Upper lobe of left lung (tissue), 6 donors: ENCODE results near the gene NDFIP2. TPM values are rescaled to one million over a fixed set of nuclear protein-coding genes. Genes with fewer than 3 reads are reported as not detected.

ENCODE experiments used
- ATAC-seq, 2 donors: fragments of 200-7000 bp; cut with Tn5 transposase; one replicate each; pipeline ENCODE4 v1.9.1; 2022; ENCODE audit warnings: mild to moderate bottlenecking in 2 of 2, moderate library complexity in 2 of 2; ENCODE audit not compliant: low FRiP score in 2 of 2
- DNase-seq, 2 donors: peaks; one replicate each; pipeline ENCODE4 v3.0.0-alpha.2; 2019 to 2020
- H3K27ac ChIP-seq, 4 donors: fragments of 200-600 bp; sonication (generic); one replicate each; pipeline ENCODE4 v1.5.1; 2016 to 2019
- H3K27me3 ChIP-seq, 4 donors: fragments of 200-600 bp; sonication (generic); one replicate each; pipeline ENCODE4 v1.5.1; 2017 to 2019
- H3K36me3 ChIP-seq, 4 donors: fragments of 200-600 bp; sonication (generic); one replicate each; pipeline ENCODE4 v1.5.1; 2016 to 2019
- H3K4me1 ChIP-seq, 4 donors: fragments of 200-600 bp; sonication (generic); one replicate each; pipeline ENCODE4 v1.5.1; 2018 to 2019
- H3K4me3 ChIP-seq, 4 donors: fragments of 200-600 bp; sonication (generic); one replicate each; pipeline ENCODE4 v1.5.1; 2017 to 2019; ENCODE audit warnings: mild to moderate bottlenecking in 2 of 4, moderate library complexity in 1 of 4
- H3K9me3 ChIP-seq, 4 donors: fragments of 200-600 bp; sonication (generic); one replicate each; pipeline ENCODE4 v1.5.1; 2018 to 2019
- EP300 ChIP-seq, 4 donors: sonication (generic); formaldehyde crosslinking; IDR thresholded peaks; one replicate each; pipeline ENCODE4 v1.5.1; 2017; ENCODE audit warnings: antibody characterized with exemption in 4 of 4, control low read depth in 2 of 4
- POLR2A ChIP-seq, 4 donors: fragments of 450-650 bp; IDR thresholded peaks; one replicate each; pipeline ENCODE4 v1.5.1; 2016 to 2017; ENCODE audit warnings: antibody characterized with exemption in 4 of 4, mild to moderate bottlenecking in 2 of 4
- POLR2AphosphoS5 ChIP-seq, 2 donors: sonication (generic); formaldehyde crosslinking; IDR thresholded peaks; one replicate each; pipeline ENCODE4 v1.5.1; 2017; ENCODE audit warnings: antibody characterized with exemption in 2 of 2
- WGBS, 2 donors: methylation state at CpG; one replicate each; pipeline ENCODE4 v1.1.5; 2017 to 2018; 5-methylcytosine and 5-hydroxymethylcytosine counted together
- total RNA-seq, 6 donors: library from RNA; depleted of rRNA in 4 of 6; stranded (reverse); fragments of >200 nt in 4 of 6; gene quantifications; one replicate each; pipeline versions ENCODE4 v1.1.0 to v1.2.1, GENCODE V29; 2016 to 2021
- TF ChIP-seq, protein P1 (sequence below), 6 experiments: fragments of 450-650 bp in 4 of 6; fragments of 200-600 bp in 2 of 6; sonication (generic) in 2 of 6; IDR thresholded peaks; one replicate each; pipeline ENCODE4 v1.5.1; 2016 to 2019; ENCODE audit warnings: antibody characterized with exemption in 6 of 6
- donor health status: DM: no; HTN: no; CAD: no; lungs with moderate emphysema.
- donor health status: DM: no; HTN: yes; CAD: no; lungs with severe emphysema.

Gene NDFIP2
- total RNA-seq, 6 donors from 2014 or later = 8.4 to 37.2 (median 26.2) TPM

DNA sequence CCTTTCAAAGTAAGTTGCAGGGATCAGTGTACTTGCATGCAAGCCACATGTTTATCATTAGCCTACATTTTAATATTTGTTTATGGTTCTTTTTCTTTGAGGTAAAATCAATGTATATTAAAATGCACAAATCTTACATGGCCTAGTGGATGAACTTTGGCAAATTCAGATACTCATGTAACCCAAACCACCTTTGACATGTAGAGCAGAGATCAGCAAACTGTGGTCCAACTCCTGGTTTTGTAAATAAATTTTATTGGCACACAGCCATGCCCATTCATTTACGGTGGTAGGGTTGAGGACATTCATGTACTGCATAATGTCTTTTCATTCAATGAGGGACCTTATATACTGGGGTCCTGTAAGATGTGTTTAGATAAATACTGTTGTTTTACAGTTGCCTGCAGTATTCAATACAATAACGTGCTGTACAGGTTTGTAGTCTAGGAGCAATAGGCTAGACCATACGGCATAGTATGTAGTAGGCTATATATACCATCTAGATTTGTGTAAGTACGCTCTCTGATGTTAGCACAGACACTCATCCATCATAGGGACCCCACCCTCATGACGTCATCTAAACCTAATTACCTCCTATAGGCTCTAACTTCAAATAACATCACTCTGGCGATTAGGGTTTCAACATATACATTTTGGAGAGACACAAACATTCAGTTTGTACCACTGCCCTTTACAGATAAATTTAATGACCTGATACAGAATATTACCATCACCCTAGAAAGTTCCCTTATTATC, 5.7 kb downstream of the NDFIP2 start:
- no peak overlapping the region for H3K27ac ChIP-seq
- H3K9me3 ChIP-seq = no peaks in the 10 kb centered on the region
- no peak overlapping the region for H3K4me3 ChIP-seq
- ATAC-seq (no peak), DNase-seq (no peak)
- peaks cover 32 to 42% (median 38%) of the 10 kb centered on the region in 4 donors for H3K4me1 ChIP-seq
- no peaks in the 10 kb centered on the region for H3K27me3 ChIP-seq
- no peaks in the 10 kb centered on the region for H3K36me3 ChIP-seq
- no peak for TF ChIP-seq EP300 (IDR thresholded peaks at IDR 0.05)
- TF ChIP-seq, protein P1, sequence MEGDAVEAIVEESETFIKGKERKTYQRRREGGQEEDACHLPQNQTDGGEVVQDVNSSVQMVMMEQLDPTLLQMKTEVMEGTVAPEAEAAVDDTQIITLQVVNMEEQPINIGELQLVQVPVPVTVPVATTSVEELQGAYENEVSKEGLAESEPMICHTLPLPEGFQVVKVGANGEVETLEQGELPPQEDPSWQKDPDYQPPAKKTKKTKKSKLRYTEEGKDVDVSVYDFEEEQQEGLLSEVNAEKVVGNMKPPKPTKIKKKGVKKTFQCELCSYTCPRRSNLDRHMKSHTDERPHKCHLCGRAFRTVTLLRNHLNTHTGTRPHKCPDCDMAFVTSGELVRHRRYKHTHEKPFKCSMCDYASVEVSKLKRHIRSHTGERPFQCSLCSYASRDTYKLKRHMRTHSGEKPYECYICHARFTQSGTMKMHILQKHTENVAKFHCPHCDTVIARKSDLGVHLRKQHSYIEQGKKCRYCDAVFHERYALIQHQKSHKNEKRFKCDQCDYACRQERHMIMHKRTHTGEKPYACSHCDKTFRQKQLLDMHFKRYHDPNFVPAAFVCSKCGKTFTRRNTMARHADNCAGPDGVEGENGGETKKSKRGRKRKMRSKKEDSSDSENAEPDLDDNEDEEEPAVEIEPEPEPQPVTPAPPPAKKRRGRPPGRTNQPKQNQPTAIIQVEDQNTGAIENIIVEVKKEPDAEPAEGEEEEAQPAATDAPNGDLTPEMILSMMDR (IDR thresholded peaks at IDR 0.05) = no peak
- TF ChIP-seq POLR2AphosphoS5 (IDR thresholded peaks at IDR 0.05) = no peak
- no peak for TF ChIP-seq POLR2A (IDR thresholded peaks at IDR 0.05)
- WGBS, 2 donors = 82 to 83% methylated on average over 6 of the region's 6 CpGs

DNA sequence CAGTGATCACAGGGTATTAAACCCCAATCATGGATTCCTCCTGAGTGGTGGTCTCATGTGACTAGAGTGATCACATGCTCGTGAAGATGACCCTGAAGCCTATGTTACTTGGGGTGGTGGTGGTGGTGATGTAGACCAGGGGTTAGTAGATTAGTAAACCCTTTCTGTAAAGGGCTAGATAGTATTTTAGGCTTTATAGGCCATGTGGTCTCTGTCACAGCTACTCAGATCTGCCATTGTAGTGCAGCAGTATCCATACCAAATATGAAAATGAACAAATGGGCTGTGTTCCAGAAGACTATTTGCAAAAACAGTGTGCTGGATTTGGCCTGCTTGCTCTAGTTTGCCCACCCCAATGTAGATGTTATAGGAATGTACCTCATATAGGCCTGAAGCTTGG, 9.4 kb downstream of the NDFIP2 start:
- Histone ChIP-seq H3K4me3 (no peak overlapping the region), H3K9me3 (no peaks in the 10 kb centered on the region), H3K4me1 (peaks cover 24 to 38% (median 28%) of the 10 kb centered on the region in 4 donors), H3K36me3 (no peaks in the 10 kb centered on the region), H3K27ac (peak overlapping the region in 1 of 4 donors; percentile 36), H3K27me3 (no peaks in the 10 kb centered on the region)
- no peak for TF ChIP-seq POLR2AphosphoS5 (IDR thresholded peaks at IDR 0.05)
- TF ChIP-seq POLR2A (IDR thresholded peaks at IDR 0.05) = no peak
- TF ChIP-seq, protein P1 (IDR thresholded peaks at IDR 0.05) = no peak
- 93 to 96% methylated on average over 1 of the region's 1 CpG for WGBS, 2 donors
- DNase-seq = no peak
- ATAC-seq = no peak

DNA sequence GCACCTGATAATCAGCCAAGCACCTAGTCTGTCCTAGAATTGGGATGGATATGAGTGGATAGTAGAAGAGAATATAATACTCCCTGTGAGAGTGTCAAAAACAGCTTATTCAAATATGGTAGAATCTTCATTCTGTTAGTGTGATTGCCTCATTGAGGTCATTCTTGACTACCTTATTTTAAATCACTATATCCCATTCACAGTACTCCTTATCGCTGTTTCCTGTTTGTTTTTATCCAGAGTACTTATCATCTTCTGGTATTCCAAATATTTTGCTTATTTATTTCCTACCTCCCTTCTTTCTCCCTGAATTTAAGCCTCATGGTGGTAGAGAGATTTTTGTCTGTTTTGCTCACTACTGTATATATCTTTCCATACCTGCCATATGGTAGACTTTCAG, 9.9 kb downstream of the NDFIP2 start:
- H3K4me3 ChIP-seq = no peak overlapping the region
- no peaks in the 10 kb centered on the region for H3K27me3 ChIP-seq
- WGBS, 2 donors = 57% methylated on average over 1 of the region's 1 CpG
- TF ChIP-seq, protein P1 (IDR thresholded peaks at IDR 0.05) = no peak
- TF ChIP-seq POLR2AphosphoS5 (IDR thresholded peaks at IDR 0.05) (no peak), POLR2A (IDR thresholded peaks at IDR 0.05) (no peak), EP300 (IDR thresholded peaks at IDR 0.05) (no peak)
- no peaks in the 10 kb centered on the region for H3K36me3 ChIP-seq
- peaks cover 20 to 38% (median 25%) of the 10 kb centered on the region in 4 donors for H3K4me1 ChIP-seq
- H3K27ac ChIP-seq = peak overlapping the region in 1 of 4 donors; percentile 36
- ATAC-seq (no peak), DNase-seq (no peak)
- H3K9me3 ChIP-seq = no peaks in the 10 kb centered on the region

DNA sequence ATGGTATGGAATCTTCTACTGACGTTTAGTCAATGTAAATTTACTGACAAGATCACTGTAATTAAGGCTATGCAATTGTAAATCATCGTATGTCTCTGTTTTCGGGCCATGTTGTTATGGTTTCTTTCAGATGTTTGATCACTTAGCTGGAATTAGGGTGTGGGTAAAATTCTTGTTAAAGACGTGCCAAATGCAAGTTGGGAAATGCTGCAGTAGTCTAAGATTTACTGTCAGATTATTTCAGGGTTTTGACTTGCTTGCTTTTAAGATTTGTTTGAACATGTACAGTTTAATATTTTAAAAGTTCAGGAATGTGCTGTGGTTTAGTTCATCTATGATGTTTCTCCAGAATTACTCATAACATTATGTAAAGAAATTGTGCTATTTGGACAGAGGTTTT, 10.8 kb downstream of the NDFIP2 start:
- no peak overlapping the region for H3K4me3 ChIP-seq
- TF ChIP-seq POLR2A (IDR thresholded peaks at IDR 0.05) (no peak), POLR2AphosphoS5 (IDR thresholded peaks at IDR 0.05) (no peak), EP300 (IDR thresholded peaks at IDR 0.05) (no peak)
- TF ChIP-seq, protein P1 (IDR thresholded peaks at IDR 0.05) = no peak
- ATAC-seq (peak in 1 of 2 donors; percentile 81), DNase-seq (no peak)
- no peaks in the 10 kb centered on the region for H3K36me3 ChIP-seq
- H3K27ac ChIP-seq = peak overlapping the region in 1 of 4 donors; percentile 36
- H3K4me1 ChIP-seq = peaks cover 20 to 36% (median 25%) of the 10 kb centered on the region in 4 donors
- H3K9me3 ChIP-seq = no peaks in the 10 kb centered on the region
- H3K27me3 ChIP-seq = no peaks in the 10 kb centered on the region
- WGBS, 2 donors = 50 to 53% methylated on average over 4 of the region's 4 CpGs
